Esophagus (tissue), 2 donors: ENCODE results near the gene GRM1. TPM values are rescaled to one million over a fixed set of nuclear protein-coding genes. Genes with fewer than 3 reads are reported as not detected.

Source experiments
- H3K27ac ChIP-seq, 2 donors: one replicate each; pipeline ENCODE4 v1.5.1; 2013; ENCODE audit warnings: low read depth in 2 of 2, mild to moderate bottlenecking in 2 of 2, inconsistent platforms in 1 of 2, low read length in 1 of 2, moderate library complexity in 1 of 2
- H3K27me3 ChIP-seq, 2 donors: one replicate each; pipeline ENCODE4 v1.6.1; 2013; ENCODE audit warnings: low read length in 2 of 2, control low read depth in 1 of 2, mild to moderate bottlenecking in 1 of 2; ENCODE audit not compliant: insufficient read depth in 2 of 2, control insufficient read depth in 1 of 2
- H3K36me3 ChIP-seq, 2 donors: one replicate each; pipeline ENCODE4 v1.6.1; 2013; ENCODE audit warnings: low read length in 1 of 2; ENCODE audit not compliant: control insufficient read depth in 2 of 2, insufficient read depth in 2 of 2
- H3K4me1 ChIP-seq, 2 donors: one replicate each; pipeline ENCODE4 v1.6.1; 2013; ENCODE audit warnings: low read length in 1 of 2; ENCODE audit not compliant: control insufficient read depth in 2 of 2, insufficient read depth in 2 of 2
- H3K4me3 ChIP-seq, 2 donors: one replicate each; pipeline ENCODE4 v1.5.1; 2013; ENCODE audit warnings: low read length in 2 of 2, mild to moderate bottlenecking in 2 of 2, low read depth in 1 of 2, moderate library complexity in 1 of 2
- H3K9me3 ChIP-seq, 2 donors: one replicate each; pipeline ENCODE4 v1.6.1; 2013; ENCODE audit warnings: mild to moderate bottlenecking in 2 of 2, low read depth in 1 of 2, low read length in 1 of 2, moderate library complexity in 1 of 2; ENCODE audit not compliant: control insufficient read depth in 2 of 2, insufficient read depth in 1 of 2
- WGBS, 2 donors: extraction: QIAGEN DNeasy Blood & Tissue Kit; methylation state at CpG; one replicate each; pipeline ENCODE4 v1.1.7; 2013; 5-methylcytosine and 5-hydroxymethylcytosine counted together
- polyA plus RNA-seq, 2 donors: library from polyadenylated mRNA; stranded (reverse); fragments of 200-250 nt; gene quantifications; one replicate each; pipeline ENCODE4 v1.2.3, GENCODE V29; 2013
- donor health status: healthy with polysubstance abuse.
- donor health status: Bipolar disorder and iron deficiency.

Gene GRM1
- polyA plus RNA-seq, 2 donors = 0.01 TPM; not detected in 1

DNA sequence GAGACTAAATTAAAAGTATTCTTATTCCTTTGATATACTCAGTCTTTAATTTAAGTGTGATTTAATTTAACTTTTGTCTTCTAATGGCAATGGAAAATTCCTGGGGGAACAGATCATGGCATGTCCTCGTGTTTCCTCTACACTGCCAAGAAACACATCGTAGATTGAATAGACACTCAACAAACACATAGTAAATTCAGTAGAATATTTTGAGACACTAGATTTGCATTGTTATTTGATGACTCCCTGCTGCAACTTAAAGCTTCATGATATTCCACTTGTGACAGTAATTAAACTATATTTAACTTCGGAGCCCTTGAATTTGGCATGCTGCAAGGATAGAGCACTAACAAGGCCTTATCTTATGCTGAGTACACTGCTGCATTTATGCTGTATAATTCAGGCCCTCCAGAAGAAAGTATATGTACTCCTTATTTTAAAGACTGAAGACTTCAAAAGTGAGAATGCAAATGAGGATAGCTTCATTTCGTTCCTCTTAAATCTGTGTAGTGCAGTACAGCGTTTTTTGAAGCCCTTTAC is 84.3 kb downstream of the GRM1 start:
- 64 to 68% methylated on average over 5 of the region's 5 CpGs for WGBS, 2 donors
- Histone ChIP-seq H3K36me3 (no peaks in the 10 kb centered on the region), H3K4me1 (no peaks in the 10 kb centered on the region), H3K4me3 (no peak overlapping the region), H3K9me3 (peaks cover 0 to 3% of the 10 kb centered on the region in 2 donors), H3K27me3 (no peaks in the 10 kb centered on the region), H3K27ac (no peak overlapping the region)

- no peaks in the 10 kb centered on the region for H3K36me3 ChIP-seq
- H3K4me3 ChIP-seq = no peak overlapping the region
- H3K4me1 ChIP-seq = no peaks in the 10 kb centered on the region
- no peaks in the 10 kb centered on the region for H3K27me3 ChIP-seq
- WGBS, 2 donors = 78 to 81% methylated on average over 4 of the region's 4 CpGs
- no peaks in the 10 kb centered on the region for H3K9me3 ChIP-seq
- H3K27ac ChIP-seq = no peak overlapping the region
These were observed 94.8 kb downstream of the GRM1 start for GRCh38 chr6:146123616-146124015.

- Histone ChIP-seq H3K27me3 (no peaks in the 10 kb centered on the region), H3K36me3 (no peaks in the 10 kb centered on the region), H3K9me3 (no peaks in the 10 kb centered on the region), H3K4me1 (no peaks in the 10 kb centered on the region), H3K27ac (no peak overlapping the region), H3K4me3 (no peak overlapping the region)
- WGBS, 2 donors = 59 to 62% methylated on average over 2 of the region's 2 CpGs
These were observed 98.8 kb downstream of the GRM1 start for GRCh38 chr6:146127447-146128215.

- Histone ChIP-seq H3K4me3 (no peak overlapping the region), H3K27me3 (no peaks in the 10 kb centered on the region), H3K9me3 (peaks cover 0 to 2% of the 10 kb centered on the region in 2 donors), H3K27ac (no peak overlapping the region), H3K4me1 (no peaks in the 10 kb centered on the region), H3K36me3 (no peaks in the 10 kb centered on the region)
- WGBS, 2 donors = 82 to 88% methylated on average over 2 of the region's 2 CpGs
These were observed 105.0 kb downstream of the GRM1 start for GRCh38 chr6:146133866-146134265.

- Histone ChIP-seq H3K27ac (no peak overlapping the region), H3K4me1 (no peaks in the 10 kb centered on the region), H3K27me3 (no peaks in the 10 kb centered on the region), H3K4me3 (no peak overlapping the region), H3K9me3 (peaks cover 0 to 2% of the 10 kb centered on the region in 2 donors), H3K36me3 (no peaks in the 10 kb centered on the region)
- WGBS, 2 donors = 93 to 94% methylated on average over 2 of the region's 2 CpGs
These were observed 106.3 kb downstream of the GRM1 start for GRCh38 chr6:146135167-146135566.

- no peaks in the 10 kb centered on the region for H3K27me3 ChIP-seq
- peaks cover 0 to 7% of the 10 kb centered on the region in 2 donors for H3K9me3 ChIP-seq
- H3K4me3 ChIP-seq = no peak overlapping the region
- no peaks in the 10 kb centered on the region for H3K36me3 ChIP-seq
- 79 to 90% methylated on average over 1 of the region's 1 CpG for WGBS, 2 donors
- H3K4me1 ChIP-seq = no peaks in the 10 kb centered on the region
- H3K27ac ChIP-seq = no peak overlapping the region
These were observed 118.0 kb downstream of the GRM1 start for GRCh38 chr6:146146836-146147235.

GRCh38 chr6:146149770-146150169 is 120.9 kb downstream of the GRM1 start:
- H3K9me3 ChIP-seq = no peaks in the 10 kb centered on the region
- H3K27ac ChIP-seq = no peak overlapping the region
- no peaks in the 10 kb centered on the region for H3K4me1 ChIP-seq
- H3K4me3 ChIP-seq = no peak overlapping the region
- 54% methylated on average over 1 of the region's 1 CpG for WGBS, 2 donors
- no peaks in the 10 kb centered on the region for H3K27me3 ChIP-seq
- no peaks in the 10 kb centered on the region for H3K36me3 ChIP-seq

DNA sequence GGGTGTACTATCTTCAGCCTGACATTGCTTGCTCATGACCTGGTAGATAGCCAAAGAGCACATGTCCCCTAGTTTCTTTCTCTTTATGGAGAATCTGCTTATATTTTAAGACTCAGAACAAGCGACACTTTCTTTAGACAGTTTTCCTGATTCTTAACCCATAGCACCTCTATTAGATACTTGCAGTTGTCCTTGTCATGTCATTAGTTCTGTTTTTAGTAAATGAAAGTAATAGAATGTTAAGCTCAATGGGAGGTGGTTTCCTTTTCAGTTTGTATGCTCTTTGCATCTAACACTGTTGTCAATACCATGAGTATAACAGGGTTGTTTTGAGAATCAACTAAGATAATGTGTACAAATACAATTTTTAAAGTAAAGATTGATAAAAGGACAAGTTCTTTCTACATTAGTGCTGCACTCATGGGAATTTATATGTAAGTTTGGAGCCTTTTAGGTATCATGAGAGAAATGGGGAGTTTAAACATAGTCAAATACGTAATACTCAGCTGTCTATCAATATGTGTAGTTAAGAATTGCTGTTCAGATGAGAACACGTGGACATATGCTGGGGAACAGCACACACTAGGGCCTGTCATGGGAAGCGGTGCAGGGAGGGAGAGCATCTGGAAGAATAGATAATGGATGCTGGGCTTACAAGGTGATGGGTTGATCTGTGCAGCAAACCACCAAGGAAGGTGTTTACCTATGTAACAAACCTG is 124.3 kb downstream of the GRM1 start:
- Histone ChIP-seq H3K9me3 (no peaks in the 10 kb centered on the region), H3K36me3 (no peaks in the 10 kb centered on the region), H3K27me3 (no peaks in the 10 kb centered on the region), H3K4me3 (no peak overlapping the region), H3K4me1 (no peaks in the 10 kb centered on the region), H3K27ac (no peak overlapping the region)
- WGBS, 2 donors = 65 to 68% methylated on average over 4 of the region's 4 CpGs

- Histone ChIP-seq H3K4me3 (no peak overlapping the region), H3K27ac (no peak overlapping the region), H3K36me3 (no peaks in the 10 kb centered on the region), H3K4me1 (no peaks in the 10 kb centered on the region), H3K9me3 (no peaks in the 10 kb centered on the region), H3K27me3 (no peaks in the 10 kb centered on the region)
- WGBS, 2 donors = 6 to 10% methylated on average over 6 of the region's 6 CpGs
These were observed 125.3 kb downstream of the GRM1 start for GRCh38 chr6:146154197-146154596.
